Mucosa of descending colon (tissue), 3 donors: ENCODE measurements around the gene WASL. TPM values are rescaled to one million over a fixed set of nuclear protein-coding genes. Genes with fewer than 3 reads are reported as not detected.

Experiments
- ATAC-seq: fragments of 200-7000 bp; cut with Tn5 transposase; one replicate; pipeline ENCODE4 v1.9.1; 2020; ENCODE audit warnings: mild to moderate bottlenecking, moderate library complexity
- DNase-seq, 3 donors: peaks; one replicate each; pipeline ENCODE4 v3.0.0-alpha.2; 2020
- H3K36me3 ChIP-seq: fragments of 200-600 bp; one replicate; pipeline ENCODE4 v1.8.0; 2021; ENCODE audit warnings: low read depth, mild to moderate bottlenecking
- H3K4me1 ChIP-seq: fragments of 200-600 bp; one replicate; pipeline ENCODE4 v1.8.0; 2021; ENCODE audit warnings: low read depth, mild to moderate bottlenecking
- H3K4me3 ChIP-seq: fragments of 200-600 bp; one replicate; pipeline ENCODE4 v1.8.0; 2021; ENCODE audit warnings: mild to moderate bottlenecking
- H3K9me3 ChIP-seq: fragments of 200-600 bp; one replicate; pipeline ENCODE4 v1.8.0; 2021; ENCODE audit warnings: mild to moderate bottlenecking
- intact Hi-C, 2 donors: fragments of 100-400 bp; cut with DNase I in 1 of 2; cut with micrococcal nuclease in 1 of 2; formaldehyde crosslinking; loops; one replicate each; pipeline versions ENCODE4 v1.11.0 to v1.11.1; 2022; cut with DNase I, micrococcal nuclease
- total RNA-seq, 3 donors: library from RNA; stranded (reverse); fragmentation: NEBNext Ultra II Directional in 2 of 3; extraction: Animal tissue kit (Norgen Biotek cat#: 25700) in 2 of 3; gene quantifications; one replicate each; pipeline versions ENCODE4 v1.2.1 to v1.2.4, GENCODE V29; 2021 to 2023
- TF ChIP-seq, protein P1 (sequence below): fragments of 200-600 bp; IDR thresholded peaks from one replicate; pipeline ENCODE4 v1.8.0; 2022; ENCODE audit warnings: antibody characterized with exemption, mild to moderate bottlenecking
- donor health status: DM: no; HTN: no; CAD: no; lungs with moderate emphysema.
- donor health status: DM: no; HTN: no; CAD: no.
- donor health status: DM: no; HTN: yes; CAD: no.

The WASL gene
- total RNA-seq, 3 donors from 2014 or later: 72.4 to 117 (median 90.1) TPM

DNA sequence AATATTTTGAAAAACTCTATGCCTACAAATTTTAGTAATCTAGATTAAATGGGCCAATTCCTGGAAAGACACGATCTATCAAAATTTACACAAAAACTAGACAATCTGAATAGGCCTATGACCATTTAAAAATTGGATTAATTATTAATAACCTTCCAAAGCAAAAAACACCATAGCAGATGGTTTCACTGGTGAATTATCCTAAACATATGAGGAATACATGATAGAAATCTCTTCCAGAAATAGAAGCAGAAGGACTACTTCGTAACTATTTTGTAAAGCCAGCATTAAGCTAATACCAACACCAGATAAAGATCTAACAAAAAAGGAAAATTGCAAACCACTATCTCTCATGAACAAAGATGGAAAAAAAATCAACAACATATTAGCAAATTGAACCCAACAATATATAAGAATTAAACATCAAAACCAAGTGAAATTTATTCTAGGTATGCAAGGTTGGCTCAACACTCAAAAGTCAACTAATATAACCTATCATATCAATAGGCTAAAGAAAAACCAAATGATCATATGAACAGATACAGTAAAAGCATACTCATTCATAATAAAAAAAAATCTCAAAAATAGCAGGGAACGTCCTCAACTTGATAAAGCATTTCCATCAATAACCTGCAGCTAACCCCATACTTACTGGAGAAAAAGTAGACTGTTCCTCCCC is 16.3 kb downstream of the WASL start:
- TF ChIP-seq, protein P1, sequence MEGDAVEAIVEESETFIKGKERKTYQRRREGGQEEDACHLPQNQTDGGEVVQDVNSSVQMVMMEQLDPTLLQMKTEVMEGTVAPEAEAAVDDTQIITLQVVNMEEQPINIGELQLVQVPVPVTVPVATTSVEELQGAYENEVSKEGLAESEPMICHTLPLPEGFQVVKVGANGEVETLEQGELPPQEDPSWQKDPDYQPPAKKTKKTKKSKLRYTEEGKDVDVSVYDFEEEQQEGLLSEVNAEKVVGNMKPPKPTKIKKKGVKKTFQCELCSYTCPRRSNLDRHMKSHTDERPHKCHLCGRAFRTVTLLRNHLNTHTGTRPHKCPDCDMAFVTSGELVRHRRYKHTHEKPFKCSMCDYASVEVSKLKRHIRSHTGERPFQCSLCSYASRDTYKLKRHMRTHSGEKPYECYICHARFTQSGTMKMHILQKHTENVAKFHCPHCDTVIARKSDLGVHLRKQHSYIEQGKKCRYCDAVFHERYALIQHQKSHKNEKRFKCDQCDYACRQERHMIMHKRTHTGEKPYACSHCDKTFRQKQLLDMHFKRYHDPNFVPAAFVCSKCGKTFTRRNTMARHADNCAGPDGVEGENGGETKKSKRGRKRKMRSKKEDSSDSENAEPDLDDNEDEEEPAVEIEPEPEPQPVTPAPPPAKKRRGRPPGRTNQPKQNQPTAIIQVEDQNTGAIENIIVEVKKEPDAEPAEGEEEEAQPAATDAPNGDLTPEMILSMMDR: no peak
- Histone ChIP-seq H3K36me3 (no peaks in the 10 kb centered on the region), H3K4me3 (no peak overlapping the region), H3K9me3 (peaks cover 6% of the 10 kb centered on the region), H3K4me1 (peaks cover 4% of the 10 kb centered on the region)
- DNase-seq (no peak), ATAC-seq (no peak)
- intact Hi-C loops: no loop called here

DNA sequence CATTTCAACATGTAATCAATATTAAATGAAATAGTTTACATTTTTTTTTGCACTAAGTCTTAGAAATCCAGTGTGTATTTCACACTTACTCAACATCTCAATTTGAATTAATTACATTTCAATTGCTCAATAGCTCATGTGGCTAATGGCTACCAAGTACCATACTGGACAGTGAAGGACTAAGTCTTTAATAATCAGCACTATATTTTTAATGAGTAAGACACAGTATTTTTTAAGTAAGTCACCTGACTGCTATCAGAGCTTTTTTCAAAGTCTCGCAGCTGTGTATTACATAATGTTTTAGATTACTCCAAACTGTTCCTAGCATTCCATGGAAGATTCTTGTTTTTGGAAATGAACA is 19.6 kb downstream of the WASL start:
- Histone ChIP-seq H3K9me3 (no peaks in the 10 kb centered on the region), H3K4me3 (no peak overlapping the region), H3K36me3 (no peaks in the 10 kb centered on the region), H3K4me1 (peaks cover 15% of the 10 kb centered on the region)
- DNase-seq: no peak
- TF ChIP-seq, protein P1: no peak
- intact Hi-C loops: no loop called here
- ATAC-seq: no peak

- Histone ChIP-seq H3K9me3 (no peaks in the 10 kb centered on the region), H3K36me3 (no peaks in the 10 kb centered on the region), H3K4me1 (peaks cover 19% of the 10 kb centered on the region), H3K4me3 (no peak overlapping the region)
- intact Hi-C loops: no loop called here
- no peak for DNase-seq
- TF ChIP-seq, protein P1: no peak
- ATAC-seq: no peak
Measured at GRCh38 chr7:123727071-123727837, 21.5 kb downstream of the WASL start.

DNA sequence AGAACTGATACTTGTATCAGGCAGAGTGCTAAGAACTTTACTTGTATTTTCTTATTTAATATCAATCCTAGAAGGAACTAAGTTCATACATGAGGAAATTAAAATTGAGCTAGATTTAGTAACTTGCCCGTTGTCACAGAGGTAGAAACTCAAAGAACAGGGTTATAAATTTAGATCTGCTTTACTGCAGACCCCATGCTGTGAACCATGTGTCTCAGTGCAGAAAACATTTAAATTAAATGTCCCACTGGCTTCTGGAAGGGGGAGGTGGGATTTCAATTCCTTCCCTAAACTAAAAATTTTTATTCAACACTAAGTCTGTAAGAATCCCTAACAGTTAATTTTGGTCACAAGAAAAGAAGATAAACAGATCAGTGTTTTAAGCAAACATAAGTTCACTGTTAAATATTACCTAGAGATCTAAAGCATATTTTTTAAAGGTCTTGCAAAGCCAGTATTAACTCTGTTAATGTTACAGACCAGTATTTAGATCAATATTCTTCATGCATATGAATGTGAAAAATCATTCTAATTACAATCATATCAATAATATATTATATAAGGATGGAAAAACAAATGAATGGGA is 23.1 kb downstream of the WASL start:
- H3K4me1 ChIP-seq: peaks cover 19% of the 10 kb centered on the region
- H3K36me3 ChIP-seq: no peaks in the 10 kb centered on the region
- H3K9me3 ChIP-seq: no peaks in the 10 kb centered on the region
- DNase-seq: no peak
- TF ChIP-seq, protein P1: no peak
- H3K4me3 ChIP-seq: no peak overlapping the region
- no peak for ATAC-seq
- intact Hi-C loops: no loop called here

DNA sequence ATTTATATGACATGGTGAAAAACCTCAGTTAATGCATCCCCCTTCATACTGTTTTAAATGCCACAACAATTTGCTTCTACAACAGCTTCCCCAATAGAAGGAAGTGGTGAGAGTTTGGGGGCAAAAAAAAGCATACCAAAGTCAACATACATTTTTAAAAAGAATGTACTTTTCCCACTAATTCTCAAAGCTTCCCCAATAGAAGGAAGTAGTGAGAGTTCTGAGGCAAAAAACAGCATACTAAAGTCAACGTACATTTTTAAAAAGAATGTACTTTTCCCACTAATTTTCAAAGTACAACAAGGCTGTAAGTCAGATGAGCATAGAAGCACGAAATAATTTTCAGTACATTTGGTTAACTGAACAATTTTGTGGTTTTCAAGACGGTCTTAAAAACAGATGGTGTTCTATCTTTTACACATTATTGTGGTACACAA is 24.0 kb downstream of the WASL start:
- intact Hi-C loops: no loop called here
- ATAC-seq: no peak
- peaks cover 19% of the 10 kb centered on the region for H3K4me1 ChIP-seq
- TF ChIP-seq, protein P1: no peak
- H3K4me3 ChIP-seq: no peak overlapping the region
- no peak for DNase-seq
- H3K36me3 ChIP-seq: no peaks in the 10 kb centered on the region
- no peaks in the 10 kb centered on the region for H3K9me3 ChIP-seq
